ENCODE data around the gene CCDC149.

CCDC149 gene

GRCh38 chr4:24777536-24778463 is 135.0 kb downstream of the CCDC149 start:
- no peak for DNase-seq (ENCODE audit: low read depth)

DNA sequence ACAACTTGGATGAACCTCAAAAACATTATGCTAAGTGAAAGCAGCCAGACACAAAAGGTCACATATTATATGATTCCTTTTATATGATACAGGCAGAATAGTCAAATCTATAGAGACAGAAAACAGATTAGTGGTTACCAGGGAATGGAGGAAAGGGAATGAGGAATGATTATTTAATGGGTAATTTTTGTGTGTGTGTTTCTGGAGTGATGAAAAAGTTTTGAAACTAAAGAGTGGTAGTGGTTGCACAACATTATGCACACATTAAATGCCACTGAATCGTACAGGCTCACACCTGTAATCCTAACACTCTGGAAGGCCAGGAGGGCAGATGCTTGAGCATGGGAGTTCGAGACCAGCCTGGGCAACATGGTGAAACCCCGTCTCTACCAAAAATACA is 137.1 kb downstream of the CCDC149 start:
- no peak for DNase-seq (ENCODE audit: low read depth)

- DNase-seq (ENCODE audit: low read depth), result no peak
These were observed 137.7 kb downstream of the CCDC149 start for GRCh38 chr4:24775032-24775605.

- no peak for DNase-seq (ENCODE audit: low read depth)
These were observed 138.4 kb downstream of the CCDC149 start for GRCh38 chr4:24774452-24774851.

DNA sequence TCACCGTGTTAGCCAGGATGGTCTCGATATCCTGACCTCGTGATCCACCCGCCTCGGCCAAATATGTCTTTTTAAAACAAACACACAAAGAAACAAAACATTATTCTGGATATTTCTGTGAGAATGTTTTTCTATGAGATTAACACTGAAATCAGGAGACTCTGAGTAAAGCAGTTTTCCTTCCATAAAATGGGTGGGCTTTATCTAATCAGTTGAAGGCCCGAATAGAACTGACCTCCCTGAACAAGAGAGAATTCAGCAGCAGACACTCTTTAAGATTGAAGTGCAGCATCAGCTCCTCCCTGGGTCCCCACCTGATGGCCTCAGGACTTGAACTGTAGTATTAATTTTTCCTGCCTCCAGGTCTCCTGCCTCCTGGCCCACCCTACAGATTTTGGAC is 139.9 kb downstream of the CCDC149 start:
- DNase-seq (ENCODE audit: low read depth), result no peak

GRCh38 chr4:24772061-24772705 is 140.7 kb downstream of the CCDC149 start:
- DNase-seq (ENCODE audit: low read depth), result no peak

DNA sequence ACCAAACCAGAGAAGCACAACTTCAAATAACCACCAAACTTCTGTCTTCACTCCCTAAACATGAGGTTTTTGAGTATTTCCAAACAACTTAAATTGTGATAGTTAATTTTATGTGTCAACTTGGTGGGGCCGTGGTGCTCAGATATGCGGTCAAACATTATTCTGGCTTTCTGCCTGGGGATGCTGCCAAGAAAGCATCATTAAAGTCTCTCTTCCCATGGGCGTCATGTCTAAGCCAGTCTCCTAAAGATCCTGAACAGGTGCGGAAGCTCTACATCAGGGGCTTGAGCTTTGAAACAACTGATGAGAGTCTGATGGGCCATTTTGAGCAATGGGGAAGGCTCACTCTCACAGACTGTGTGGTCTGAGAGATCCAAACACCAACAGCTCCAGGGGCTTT is 141.6 kb downstream of the CCDC149 start:
- DNase-seq (ENCODE audit: low read depth), result no peak

- no peak for DNase-seq (ENCODE audit: low read depth)
These were observed 142.2 kb downstream of the CCDC149 start for GRCh38 chr4:24770667-24771066.

DNA sequence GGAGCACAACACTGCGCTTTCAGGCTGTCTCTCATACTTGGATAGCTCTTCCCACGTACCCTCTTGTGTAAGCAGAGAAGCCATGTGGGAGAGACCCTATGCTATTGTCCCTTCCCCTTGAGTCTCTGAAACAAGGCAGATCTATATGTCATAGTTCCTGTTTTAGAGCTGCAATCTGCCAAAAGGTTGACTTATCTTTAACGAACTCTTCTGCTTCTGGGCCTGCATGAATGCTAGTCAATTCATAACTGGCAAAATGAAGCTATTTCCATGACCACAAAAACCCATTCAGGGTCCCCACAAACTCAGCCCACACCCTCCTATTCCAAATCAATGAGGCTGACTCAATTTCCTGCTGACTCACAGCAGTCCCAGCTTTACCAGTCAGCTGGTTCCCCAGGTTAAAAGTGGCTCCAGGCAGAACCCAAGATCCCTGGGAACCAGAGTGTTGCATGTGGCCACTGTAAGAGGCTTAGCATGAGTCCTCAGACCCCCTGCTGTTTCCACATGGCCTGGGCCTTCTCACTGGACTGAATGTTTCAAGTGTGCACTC is 142.7 kb downstream of the CCDC149 start:
- DNase-seq (ENCODE audit: low read depth), result peak; percentile 61

- DNase-seq (ENCODE audit: low read depth), result no peak
These were observed 143.3 kb downstream of the CCDC149 start for GRCh38 chr4:24769571-24769970.

GRCh38 chr4:24768604-24769003 is 144.2 kb downstream of the CCDC149 start:
- DNase-seq (ENCODE audit: low read depth), result no peak

- DNase-seq (ENCODE audit: low read depth), result no peak
These were observed 144.8 kb downstream of the CCDC149 start for GRCh38 chr4:24768006-24768405.

DNA sequence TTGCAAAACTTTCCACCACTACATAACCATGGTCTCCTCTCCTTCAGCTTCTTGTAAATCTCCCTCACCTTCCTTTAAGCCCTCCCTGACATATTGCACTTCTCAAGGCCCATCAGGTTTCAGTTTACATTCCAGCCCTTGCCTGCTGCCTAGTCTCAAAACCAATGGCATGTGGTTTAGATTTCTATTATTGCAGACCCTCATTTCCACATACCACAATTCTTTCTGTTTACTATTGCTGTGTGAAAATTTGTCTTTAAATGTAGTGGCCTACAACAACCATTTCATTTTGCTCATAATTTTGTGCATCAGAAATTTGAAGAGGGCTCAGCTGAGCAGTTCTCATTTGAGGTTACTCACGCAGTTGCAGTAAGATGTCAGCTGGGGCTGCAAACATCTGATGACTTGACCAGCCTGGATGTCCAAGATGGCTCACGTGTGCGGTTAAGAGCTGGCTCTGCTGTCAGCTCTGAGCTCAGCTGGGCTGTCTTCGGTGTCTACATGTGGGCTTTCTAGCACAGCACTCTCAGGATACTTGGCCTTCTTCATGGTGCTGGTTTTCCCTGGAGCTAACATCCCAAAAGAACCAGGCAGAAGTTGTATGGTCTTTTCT is 147.4 kb downstream of the CCDC149 start:
- no peak for DNase-seq (ENCODE audit: low read depth)

DNA sequence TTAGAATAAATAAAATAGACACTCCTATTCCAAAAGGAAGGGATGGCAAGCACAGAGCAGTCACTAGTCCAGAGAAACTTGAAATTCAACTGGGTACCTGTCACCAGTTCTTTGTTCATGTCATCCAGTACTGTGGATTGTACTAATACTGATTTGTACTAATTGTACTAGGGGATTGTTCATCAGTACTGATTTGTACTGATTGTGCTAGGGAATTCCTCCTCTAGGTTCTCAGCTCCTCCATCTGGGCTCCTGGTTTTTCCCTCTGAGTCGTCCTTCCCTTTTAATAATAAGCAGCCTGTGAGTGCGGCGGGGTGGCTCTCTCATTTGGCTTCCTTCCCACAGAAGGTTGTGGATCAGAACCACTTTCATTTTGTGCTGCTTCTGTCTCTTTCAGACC is 148.5 kb downstream of the CCDC149 start:
- no peak for DNase-seq (ENCODE audit: low read depth)

DNA sequence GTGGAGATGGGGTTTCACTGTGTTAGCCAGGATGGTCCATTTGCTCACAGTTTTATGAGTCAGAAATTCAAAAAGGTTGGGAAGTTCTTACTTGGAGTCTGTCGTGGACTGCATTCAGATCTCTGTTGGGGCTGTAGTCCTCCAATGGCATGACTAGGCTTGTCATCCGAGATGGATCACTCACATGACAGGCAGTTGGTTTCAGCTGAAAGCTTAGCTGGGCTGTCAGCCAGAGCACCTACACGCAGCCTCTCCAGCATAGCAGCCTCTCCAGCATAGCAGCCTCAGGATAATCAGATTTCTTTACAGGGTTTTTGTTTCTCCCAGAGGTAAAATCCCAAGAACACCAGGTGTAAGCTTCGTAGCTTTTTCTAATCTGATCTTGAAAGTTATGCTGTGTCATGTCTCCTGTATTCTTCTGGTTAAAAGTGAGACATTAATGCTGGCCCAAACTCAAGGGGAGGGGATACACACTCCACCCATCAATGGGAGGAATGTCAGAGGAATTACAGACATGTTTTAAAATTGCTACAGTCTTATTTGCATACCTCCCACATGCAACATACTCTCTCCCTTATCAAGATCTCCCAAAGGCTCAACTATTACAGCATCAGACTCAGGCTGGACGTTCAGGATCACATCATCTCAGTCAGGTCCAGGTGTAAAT is 149.1 kb downstream of the CCDC149 start:
- peak; percentile 53 for DNase-seq (ENCODE audit: low read depth)

All from HS-27A (cell line).